GM13977 (cell line): ENCODE results near the gene RBCK1.

ENCODE experiments used
- DNase-seq: peaks from one replicate; pipeline ENCODE4 v3.0.0; 2012; ENCODE audit warnings: low spot score
- in situ Hi-C: fragments of 300-500 bp; cut with MboI; formaldehyde crosslinking; loops from one replicate; pipeline ENCODE4 v1.12.0; 2022; ENCODE audit warnings: low sequenced_read_pairs, low pct_unique_long_range_greater_than_20kb, mixed read lengths, inconsistent platforms; ENCODE audit not compliant: unreplicated experiment
- TF ChIP-seq, protein P1 (sequence below): IDR thresholded peaks from 2 replicates; pipeline ENCODE4 v1.5.1; 2012; ENCODE audit warnings: mild to moderate bottlenecking, control low read depth; ENCODE audit not compliant: insufficient read depth; ENCODE audit errors: extremely low read depth, missing control alignments

RBCK1 gene

GRCh38 chr20:419556-420165 is 11.6 kb downstream of the RBCK1 start:
- in situ Hi-C loops, result no loop called here
- TF ChIP-seq, protein P1, sequence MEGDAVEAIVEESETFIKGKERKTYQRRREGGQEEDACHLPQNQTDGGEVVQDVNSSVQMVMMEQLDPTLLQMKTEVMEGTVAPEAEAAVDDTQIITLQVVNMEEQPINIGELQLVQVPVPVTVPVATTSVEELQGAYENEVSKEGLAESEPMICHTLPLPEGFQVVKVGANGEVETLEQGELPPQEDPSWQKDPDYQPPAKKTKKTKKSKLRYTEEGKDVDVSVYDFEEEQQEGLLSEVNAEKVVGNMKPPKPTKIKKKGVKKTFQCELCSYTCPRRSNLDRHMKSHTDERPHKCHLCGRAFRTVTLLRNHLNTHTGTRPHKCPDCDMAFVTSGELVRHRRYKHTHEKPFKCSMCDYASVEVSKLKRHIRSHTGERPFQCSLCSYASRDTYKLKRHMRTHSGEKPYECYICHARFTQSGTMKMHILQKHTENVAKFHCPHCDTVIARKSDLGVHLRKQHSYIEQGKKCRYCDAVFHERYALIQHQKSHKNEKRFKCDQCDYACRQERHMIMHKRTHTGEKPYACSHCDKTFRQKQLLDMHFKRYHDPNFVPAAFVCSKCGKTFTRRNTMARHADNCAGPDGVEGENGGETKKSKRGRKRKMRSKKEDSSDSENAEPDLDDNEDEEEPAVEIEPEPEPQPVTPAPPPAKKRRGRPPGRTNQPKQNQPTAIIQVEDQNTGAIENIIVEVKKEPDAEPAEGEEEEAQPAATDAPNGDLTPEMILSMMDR, result no peak
- DNase-seq, result peak; percentile 25

DNA sequence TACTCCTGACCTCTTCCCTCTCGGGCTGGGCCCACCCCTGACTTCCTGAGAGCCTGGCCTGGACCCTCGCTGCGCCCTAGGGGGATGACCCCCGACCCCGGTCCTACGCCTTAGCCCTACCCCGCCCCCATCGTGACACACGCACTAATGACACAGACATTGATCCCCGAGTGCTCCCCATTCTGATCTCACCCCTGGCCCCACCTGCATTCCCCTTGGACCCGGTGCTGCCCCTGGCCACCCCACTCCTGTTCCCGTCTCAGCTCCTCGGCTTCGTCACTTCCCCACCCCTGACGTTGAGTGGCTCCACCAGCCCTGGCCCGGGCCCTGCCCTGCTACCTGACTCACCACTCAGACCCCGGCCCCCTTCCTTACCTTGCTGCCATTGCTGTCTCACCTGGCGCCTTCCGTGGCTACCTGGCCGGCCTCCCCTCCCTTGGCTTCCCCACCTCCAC is 12.1 kb downstream of the RBCK1 start:
- DNase-seq, result no peak
- in situ Hi-C loops, result no loop called here

GRCh38 chr20:420721-421574 is 12.8 kb downstream of the RBCK1 start:
- in situ Hi-C loops, result no loop called here
- no peak for DNase-seq
- TF ChIP-seq, protein P1, result no peak

More for the DNA sequence above, 12.1 kb downstream of the RBCK1 start:
- TF ChIP-seq, protein P1, result no peak

GRCh38 chr20:421685-422250 is 13.7 kb downstream of the RBCK1 start:
- TF ChIP-seq, protein P1, result no peak
- in situ Hi-C loops, result no loop called here

GRCh38 chr20:426566-426965 is 18.5 kb downstream of the RBCK1 start:
- no peak for DNase-seq
- TF ChIP-seq, protein P1, result no peak
- in situ Hi-C loops, result no loop called here

More at GRCh38 chr20:421685-422250, 13.7 kb downstream of the RBCK1 start:
- no peak for DNase-seq

DNA sequence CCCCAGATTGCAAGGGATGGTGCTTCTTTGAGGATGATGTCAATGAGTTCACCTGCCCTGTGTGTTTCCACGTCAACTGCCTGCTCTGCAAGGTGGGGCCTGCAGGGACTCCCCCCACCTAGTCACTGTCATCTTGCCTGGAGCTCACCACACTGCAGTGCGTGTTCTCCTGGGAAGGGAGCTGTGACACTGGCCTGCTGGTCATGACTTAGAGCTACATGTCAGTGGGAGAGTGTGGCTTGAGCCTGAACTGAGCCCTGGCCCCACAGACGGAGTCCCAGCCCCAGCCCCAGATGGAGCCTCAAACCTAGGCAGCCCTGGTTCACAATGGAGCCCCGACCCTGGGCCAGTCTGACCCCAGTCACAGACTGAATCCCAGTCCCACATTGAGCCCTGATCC is 19.3 kb downstream of the RBCK1 start:
- no peak for DNase-seq
- TF ChIP-seq, protein P1, result no peak
- in situ Hi-C loops, result no loop called here
